ENCODE data around the gene KIF21A.

Gene KIF21A

DNA sequence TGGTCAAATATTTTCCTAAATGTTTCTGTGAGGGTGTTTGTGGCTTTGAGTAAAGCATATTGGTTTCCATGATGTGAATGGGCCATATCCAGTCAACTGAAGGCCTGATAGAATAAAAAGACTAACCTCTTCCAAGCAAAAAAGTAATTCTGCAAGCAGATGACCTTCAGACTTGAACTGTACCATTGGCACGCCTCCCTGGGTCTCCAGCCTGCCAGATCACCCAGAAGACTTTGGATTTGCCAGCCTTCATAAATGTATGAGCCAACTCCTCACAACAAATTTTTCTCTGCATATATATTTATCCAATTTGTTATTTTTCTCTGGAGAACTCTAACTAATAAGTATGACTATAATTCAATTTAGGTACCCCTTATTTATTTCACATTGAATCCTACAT lies 190.3 kb downstream of the KIF21A start:
- no peak for TF ChIP-seq CTCF (conservative IDR thresholded peaks at IDR 0.05; ENCODE audit: low read depth, low read length)
- no peak overlapping the region for H3K4me3 ChIP-seq (IDR thresholded peaks at IDR 0.05; ENCODE audit: insufficient read depth, low read depth, low read length)

More for the DNA sequence above, 190.3 kb downstream of the KIF21A start:
- Histone ChIP-seq H3K4me1 (ENCODE audit: low read depth, poor library complexity, severe bottlenecking) (no peaks in the 10 kb centered on the region), H2AFZ (ENCODE audit: low read depth) (no peak overlapping the region), H3K27ac (no peak overlapping the region), H3K79me2 (ENCODE audit: insufficient read depth, low read depth) (no peaks in the 10 kb centered on the region), H3K36me3 (ENCODE audit: insufficient read depth) (no peaks in the 10 kb centered on the region), H4K20me1 (ENCODE audit: insufficient read depth) (no peaks in the 10 kb centered on the region), H3K9ac (no peak overlapping the region), H3K27me3 (ENCODE audit: insufficient read depth, low read depth) (no peaks in the 10 kb centered on the region), H3K4me2 (no peak overlapping the region)

All from KMS-11 (cell line).